ENCODE data around the gene GPR84. TPM values are rescaled to one million over a fixed set of nuclear protein-coding genes. Genes with fewer than 3 reads are reported as not detected.
A peak's percentile ranks its signal among the peaks of the same experiment; 100 is the strongest.

GPR84 gene
- polyA plus RNA-seq, 1 of the 3 experiments (the other 2 are of a cell fraction) = 0.03 TPM

GRCh38 chr12:54368709-54369596, 4.7 kb upstream of the GPR84 start:
- Histone ChIP-seq H3K9ac (no peak overlapping the region), H2AFZ (ENCODE audit: low read depth) (peak overlapping the region; percentile 76; the same call in 1 of the 2 replicates), H3K36me3 (replicated peaks in 1 of 2; ENCODE audit: control insufficient read depth in 1 of 2, insufficient read depth in 2 of 2, low read length in 1 of 2) (no peaks in the 10 kb centered on the region), H3K27ac (ENCODE audit: low read depth in 2 of 2, low read length in 1 of 2) (no peak overlapping the region), H3K79me2 (ENCODE audit: insufficient read depth) (no peaks in the 10 kb centered on the region), H3K4me1 (ENCODE audit: control insufficient read depth in 1 of 2, insufficient read depth in 2 of 2, low read depth in 1 of 2, low read length in 1 of 2) (peaks cover 11 to 26% of the 10 kb centered on the region in 2 experiments; a peak in 2 of 4 replicates), H3K9me2 (no peaks in the 10 kb centered on the region), H3K9me3 (no peaks in the 10 kb centered on the region), H3F3A (replicated peaks; ENCODE audit: insufficient read depth) (peaks cover 5% of the 10 kb centered on the region), H4K20me1 (ENCODE audit: insufficient read depth) (no peaks in the 10 kb centered on the region), H3K4me2 (0 out of 2 replicates have a peak overlapping the region, but pooled peaks have one; percentile 35), H3K4me3 (ENCODE audit: low read depth in 2 of 2, low read length in 1 of 2) (no peak overlapping the region), H3K27me3 (ENCODE audit: insufficient read depth) (no peaks in the 10 kb centered on the region)
- WGBS (ENCODE audit: low lambda C conversion rate) = 49% methylated on average over 40 of the region's 40 CpGs
- CTCF ChIA-PET = interaction anchor here (0.6 to 4.1 kb wide), 38 partner anchors 10 to 384 kb away, joined by 3 to 81 read pairs (median 4); partner anchors contain the start of genes COPZ1, HOXC10 and HOXC8
- TF ChIP-seq USF2 (IDR thresholded peaks at IDR 0.05; ENCODE audit: borderline replicate concordance, low read depth, low read length) (no peak), EP300 (IDR thresholded peaks at IDR 0.05; ENCODE audit: borderline replicate concordance in 1 of 2, low read depth in 1 of 2, low read length in 1 of 2) (no peak), REST (IDR thresholded peaks at IDR 0.05; ENCODE audit: low read depth, low read length) (no peak), NRF1 (IDR thresholded peaks at IDR 0.05; ENCODE audit: low read depth, low read length) (no peak), CHD2 (IDR thresholded peaks at IDR 0.05; ENCODE audit: low read length, partially characterized antibody) (no peak), ELF1 (IDR thresholded peaks at IDR 0.05) (peak; percentile 92), CTCF (IDR thresholded peaks at IDR 0.05) (peak; percentile 84), TCF12 (IDR thresholded peaks at IDR 0.05) (peak; percentile 26; the same call in 1 of the 2 replicates), MXI1 (IDR thresholded peaks at IDR 0.05; ENCODE audit: low read depth, low read length) (0 out of 2 replicates have a peak, but pooled peaks have one; percentile 17), GATA2 (CRISPR knock-in tag; IDR thresholded peaks at IDR 0.05) (no peak), USF1 (IDR thresholded peaks at IDR 0.05; ENCODE audit: borderline replicate concordance, low read depth) (no peak), FOXJ3 (CRISPR knock-in tag; IDR thresholded peaks at IDR 0.05) (no peak), RFX5 (IDR thresholded peaks at IDR 0.05; ENCODE audit: low read length) (no peak), EZH2phosphoT487 (IDR thresholded peaks at IDR 0.05; ENCODE audit: borderline replicate concordance, low read depth) (no peak), GABPA (IDR thresholded peaks at IDR 0.05; ENCODE audit: low read depth) (no peak), JUND (IDR thresholded peaks at IDR 0.05) (no peak), RAD21 (IDR thresholded peaks at IDR 0.05; ENCODE audit: low read length) (peak; percentile 90), FOSL2 (IDR thresholded peaks at IDR 0.05; ENCODE audit: borderline replicate concordance, low read depth) (no peak), POLR2AphosphoS5 (IDR thresholded peaks at IDR 0.05; ENCODE audit: low read depth, low read length) (peak; percentile 29; the same call in 1 of the 2 replicates), SMC3 (IDR thresholded peaks at IDR 0.05; ENCODE audit: low read depth, low read length) (peak; percentile 78), TAF1 (IDR thresholded peaks at IDR 0.05; ENCODE audit: borderline replicate concordance, low read depth, low read length) (no peak)
- peak; percentile 77 for DNase-seq
- POLR2A ChIA-PET = interaction anchor here (1.1 to 1.5 kb wide), 2 partner anchors 10 to 16 kb away, joined by 3 read pairs; no protein-coding TSS in a partner anchor
